Motor neuron (in vitro differentiated cells): ENCODE results near the gene THEM5. TPM values are rescaled to one million over a fixed set of nuclear protein-coding genes. Genes with fewer than 3 reads are reported as not detected.
"Not testable (repeated sequence)": the region's sequence is repeated elsewhere in the genome, so short reads cannot be mapped to it uniquely, and the experiment has no call there.

Source experiments
- ATAC-seq, 8 experiments: fragments of 200-7000 bp; cut with Tn5 transposase; replicated peaks in 6 of 8; 2 replicates each; pipeline ENCODE4 v1.8.0; 2021; ENCODE audit warnings: mild to moderate bottlenecking in 8 of 8, moderate library complexity in 8 of 8
- H3K27ac ChIP-seq, 2 donors: fragments of 250-450 bp; sonication (Bioruptor Pico); 2 replicates each; pipeline ENCODE4 v1.9.0; 2021; ENCODE audit warnings: antibody characterized with exemption in 2 of 2, mild to moderate bottlenecking in 2 of 2, moderate library complexity in 1 of 2
- H3K4me1 ChIP-seq, 2 donors: fragments of 250-450 bp; sonication (Bioruptor Pico); replicated peaks in 1 of 2; 2 replicates each; pipeline ENCODE4 v1.6.1; 2021; ENCODE audit warnings: antibody characterized with exemption in 2 of 2, mild to moderate bottlenecking in 2 of 2, moderate library complexity in 1 of 2
- H3K4me3 ChIP-seq, 5 donors: fragments of 250-450 bp; sonication (Bioruptor Pico); 2 replicates each; pipeline ENCODE4 v1.9.0; 2021; ENCODE audit warnings: antibody characterized with exemption in 5 of 5, mild to moderate bottlenecking in 5 of 5, moderate library complexity in 4 of 5
- WGBS, 10 experiments: fragments of 450-650 bp; shearing (Covaris generic); methylation state at CpG; one replicate each; pipeline ENCODE4 v1.0.0; 2022; 5-methylcytosine and 5-hydroxymethylcytosine counted together
- in situ Hi-C, 9 experiments: fragments of 400-800 bp; cut with MboI; loops; one replicate each; pipeline ENCODE4 v1.15.0; 2021; ENCODE audit warnings: low sequenced_read_pairs in 9 of 9, low pct_unique_long_range_greater_than_20kb in 2 of 9; ENCODE audit not compliant: unreplicated experiment in 9 of 9
- total RNA-seq, 8 experiments: library from RNA; unstranded; fragments of 300-600 nt; gene quantifications; 2 replicates each; pipeline versions ENCODE4 v1.2.3 to v1.2.4, GENCODE V29; 2022

Gene THEM5
- total RNA-seq, 8 experiments from 2014 or later = 1.8 TPM; not detected in 7

DNA sequence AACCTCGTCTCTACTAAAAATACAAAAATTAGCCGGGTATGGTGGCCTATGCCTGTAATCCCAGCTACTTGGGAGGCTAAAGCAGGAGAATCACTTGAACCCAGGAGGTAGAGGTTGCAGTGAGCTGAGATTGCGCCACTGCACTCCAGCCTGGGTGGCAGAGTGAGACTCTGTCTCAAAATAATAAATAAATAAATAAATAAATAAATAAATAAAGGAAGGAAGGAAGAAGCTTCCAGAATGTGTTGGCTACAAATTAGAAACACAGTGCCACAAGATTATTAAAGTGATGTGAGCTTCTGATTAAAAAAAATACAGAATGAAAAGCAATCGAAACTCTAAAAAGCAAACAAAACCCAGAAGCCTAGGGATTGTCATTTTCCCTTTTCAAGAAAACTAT, 30.4 kb upstream of the THEM5 start:
- H3K27ac ChIP-seq, H3K4me1 ChIP-seq, ATAC-seq, in situ Hi-C loops, H3K4me3 ChIP-seq: not testable (repeated sequence)
- WGBS, 10 experiments = 83 to 100% (median 98%) methylated on average over 1 to 4 of the region's 4 CpGs

DNA sequence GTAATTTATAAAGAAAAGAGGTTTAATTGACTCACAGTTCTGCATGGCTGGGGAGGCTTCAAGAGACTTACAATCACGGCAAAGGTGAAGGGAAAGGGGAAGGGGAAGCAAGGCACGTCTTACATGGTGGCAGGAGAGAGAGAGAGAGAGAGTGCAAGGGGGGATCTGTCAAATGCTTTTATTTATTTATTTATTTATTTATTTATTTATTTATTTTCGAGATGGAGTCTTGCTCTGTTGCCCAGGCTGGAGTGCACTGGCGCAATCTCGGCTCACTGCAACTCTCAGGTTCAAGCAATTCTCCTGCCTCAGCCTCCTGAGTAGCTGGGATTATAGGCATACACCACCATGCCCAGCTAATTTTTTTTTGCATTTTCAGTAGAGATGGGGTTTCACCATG, 29.4 kb upstream of the THEM5 start:
- 82 to 100% (median 97%) methylated on average over 1 to 5 of the region's 5 CpGs; no CpG with 5 or more reads in 5 of the 10 experiments for WGBS, 10 experiments

DNA sequence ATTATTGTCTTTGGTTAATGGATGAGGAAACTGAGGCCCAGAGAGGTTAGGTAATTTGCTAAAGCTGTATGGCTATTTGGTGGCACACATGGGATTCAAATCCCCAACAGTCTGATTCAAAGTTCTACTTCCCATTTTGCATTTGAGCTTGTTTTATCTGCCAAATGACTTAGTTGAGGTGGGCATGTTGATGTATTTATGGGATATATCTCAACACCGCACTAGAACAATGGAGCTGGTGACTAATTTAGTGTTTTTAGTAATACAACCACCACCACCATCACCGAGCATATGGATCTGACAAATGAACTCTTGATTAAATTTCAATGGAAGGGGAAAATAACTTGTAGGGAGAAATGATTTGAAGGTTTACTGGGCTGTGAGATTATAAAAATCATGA, 29.0 kb upstream of the THEM5 start:
- no peak overlapping the region for H3K4me3 ChIP-seq
- no peak overlapping the region for H3K27ac ChIP-seq
- WGBS, 10 experiments = 90 to 100% (median 100%) methylated on average over 1 to 2 of the region's 2 CpGs; no CpG with 5 or more reads in 1 of the 10 experiments
- ATAC-seq = no peak
- in situ Hi-C loops = no loop called here
- no peaks in the 10 kb centered on the region for H3K4me1 ChIP-seq

More for the DNA sequence above, 29.4 kb upstream of the THEM5 start:
- H3K4me1 ChIP-seq, H3K27ac ChIP-seq, H3K4me3 ChIP-seq, in situ Hi-C loops, ATAC-seq: not testable (repeated sequence)

DNA sequence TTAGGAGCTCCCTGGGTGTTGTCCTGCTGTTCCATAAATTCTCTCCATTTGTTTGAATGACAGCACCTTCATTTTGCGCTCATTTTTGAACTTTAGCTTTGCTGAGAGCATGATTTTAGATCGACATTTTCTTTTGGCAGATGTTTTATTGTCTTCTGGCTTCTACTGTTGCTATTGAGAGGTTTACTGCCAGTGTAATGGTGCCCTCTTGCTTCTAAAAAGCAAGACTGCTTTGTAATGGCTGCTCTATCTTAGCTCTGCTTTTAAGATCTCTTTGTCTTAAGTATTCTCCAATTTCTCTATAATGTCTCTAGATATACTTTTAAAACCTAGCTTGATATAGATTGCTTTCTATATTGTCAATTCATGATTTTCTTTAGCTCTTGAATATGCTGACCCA, 28.0 kb upstream of the THEM5 start:
- 13 to 50% (median 44%) methylated on average over 2 of the region's 2 CpGs; no CpG with 5 or more reads in 1 of the 10 experiments for WGBS, 10 experiments
- in situ Hi-C loops = no loop called here
- no peak for ATAC-seq
- Histone ChIP-seq H3K4me1 (no peaks in the 10 kb centered on the region), H3K27ac (no peak overlapping the region), H3K4me3 (no peak overlapping the region)

DNA sequence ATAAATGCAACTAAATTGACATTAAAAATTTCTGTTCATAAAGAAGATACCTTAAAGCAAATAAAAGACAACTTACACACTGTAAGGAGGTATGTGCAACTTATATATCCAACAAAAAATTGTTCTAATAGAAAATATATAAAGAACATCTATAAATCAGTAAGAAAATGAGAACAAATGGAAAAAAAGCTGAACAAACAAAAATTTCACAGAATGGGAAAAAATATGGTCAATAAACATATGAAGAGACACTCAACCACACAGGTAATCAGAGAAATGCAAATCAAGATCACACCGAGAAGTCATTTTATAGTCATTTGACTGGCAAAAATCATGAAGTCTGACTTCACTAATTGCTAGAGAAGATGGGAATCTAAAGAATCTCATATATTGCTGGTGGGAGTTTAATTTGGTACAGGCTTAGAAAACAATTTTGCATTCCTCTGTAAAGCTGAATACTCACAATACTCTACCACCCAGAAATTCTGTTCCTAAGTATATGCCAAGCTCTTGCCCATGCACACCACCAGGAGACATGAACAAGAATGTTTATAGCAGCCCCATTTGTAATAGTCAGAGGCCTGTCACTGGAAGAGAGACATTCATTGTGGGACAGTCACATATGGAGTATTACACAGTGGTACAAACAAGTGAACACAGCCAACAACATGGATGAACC, 22.0 kb upstream of the THEM5 start:
- Histone ChIP-seq H3K27ac (no peak overlapping the region), H3K4me3 (no peak overlapping the region), H3K4me1 (no peaks in the 10 kb centered on the region)
- in situ Hi-C loops = no loop called here
- no peak for ATAC-seq
- WGBS, 10 experiments = 86 to 100% (median 96%) methylated on average over 1 of the region's 1 CpG

DNA sequence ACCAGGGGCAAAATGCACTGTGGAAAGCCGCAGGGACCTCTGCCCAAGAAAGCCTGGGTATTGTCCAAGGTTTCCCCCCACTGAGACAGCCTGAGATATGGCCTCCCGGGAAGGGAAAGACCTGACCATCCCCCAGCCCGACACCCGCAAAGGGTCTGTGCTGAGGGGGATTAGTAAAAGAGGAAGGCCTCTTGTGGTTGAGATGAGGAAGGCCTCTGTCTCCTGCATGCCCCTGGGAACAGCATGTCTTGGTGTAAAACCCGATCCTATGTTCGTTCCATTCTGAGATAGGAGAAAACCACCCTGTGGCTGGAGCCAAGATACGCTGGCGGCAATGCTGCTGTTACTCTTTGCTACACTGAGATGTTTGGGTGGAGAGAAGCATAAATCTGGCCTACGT, 19.3 kb upstream of the THEM5 start:
- H3K4me3 ChIP-seq, ATAC-seq, H3K27ac ChIP-seq, in situ Hi-C loops, H3K4me1 ChIP-seq: not testable (repeated sequence)
- WGBS, 10 experiments = 0 to 100% (median 79%) methylated on average over 1 to 7 of the region's 9 CpGs; no CpG with 5 or more reads in 2 of the 10 experiments

DNA sequence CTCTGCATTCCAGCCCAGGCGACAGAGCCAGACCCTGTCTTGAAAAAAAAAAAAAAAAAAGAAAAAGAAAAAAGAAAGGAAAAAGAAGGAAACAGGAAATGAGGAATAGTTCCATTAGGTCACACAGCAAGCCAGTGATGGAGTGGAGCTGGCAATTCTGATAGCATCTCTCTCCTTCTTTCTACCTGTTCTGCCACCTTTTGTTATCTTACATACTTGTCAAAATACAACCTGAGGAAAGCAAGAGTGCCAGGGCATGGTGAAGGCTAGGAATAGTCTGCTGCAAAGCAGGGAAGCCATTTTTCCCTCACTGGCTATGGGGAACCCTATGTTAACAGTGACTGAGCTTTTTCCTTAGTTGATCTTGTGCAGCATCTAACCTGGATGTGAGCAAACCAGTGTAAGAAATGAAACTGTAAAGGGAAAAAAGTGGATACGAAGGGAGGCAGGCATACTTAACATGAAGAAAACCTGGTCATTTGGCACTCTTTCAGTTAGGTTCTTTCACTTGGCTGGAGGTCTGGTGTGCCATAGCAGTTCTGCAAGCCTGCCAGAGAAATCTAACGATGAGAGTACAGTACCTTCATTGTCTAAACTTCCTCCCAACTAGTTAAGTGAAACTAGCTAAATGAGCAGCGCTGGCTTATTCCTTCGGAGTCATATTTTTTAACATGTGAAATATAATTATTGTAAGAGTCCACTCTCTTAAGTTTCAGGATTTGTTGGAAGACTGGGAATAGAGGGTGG, 17.9 kb upstream of the THEM5 start:
- Histone ChIP-seq H3K4me3 (no peak overlapping the region), H3K4me1 (no peaks in the 10 kb centered on the region), H3K27ac (no peak overlapping the region)
- in situ Hi-C loops = no loop called here
- 38 to 96% (median 78%) methylated on average over 2 to 5 of the region's 5 CpGs for WGBS, 10 experiments
- no peak for ATAC-seq

DNA sequence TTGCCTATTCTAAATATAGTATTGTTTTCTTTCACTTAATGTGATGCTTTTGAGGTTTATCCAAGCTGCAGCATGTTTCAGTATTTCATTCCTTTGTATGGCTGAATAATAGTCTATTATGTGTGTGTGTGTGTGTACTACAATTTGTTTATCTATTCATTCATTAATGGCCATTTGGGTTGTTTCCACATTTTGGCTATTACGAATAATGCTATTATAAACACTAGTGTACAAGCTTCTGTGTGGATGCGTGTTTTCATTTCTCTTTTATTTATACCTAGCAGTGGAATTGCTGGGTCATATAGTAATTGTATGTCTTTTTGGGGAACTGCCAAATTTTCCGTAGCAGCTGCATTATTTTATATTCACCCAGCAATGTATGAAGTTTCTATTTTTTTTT, 15.0 kb upstream of the THEM5 start:
- in situ Hi-C loops = no loop called here
- no peak for ATAC-seq
- WGBS, 10 experiments = 43 to 100% (median 77%) methylated on average over 2 to 3 of the region's 3 CpGs; no CpG with 5 or more reads in 1 of the 10 experiments
- Histone ChIP-seq H3K27ac (no peak overlapping the region), H3K4me3 (no peak overlapping the region), H3K4me1 (no peaks in the 10 kb centered on the region)

DNA sequence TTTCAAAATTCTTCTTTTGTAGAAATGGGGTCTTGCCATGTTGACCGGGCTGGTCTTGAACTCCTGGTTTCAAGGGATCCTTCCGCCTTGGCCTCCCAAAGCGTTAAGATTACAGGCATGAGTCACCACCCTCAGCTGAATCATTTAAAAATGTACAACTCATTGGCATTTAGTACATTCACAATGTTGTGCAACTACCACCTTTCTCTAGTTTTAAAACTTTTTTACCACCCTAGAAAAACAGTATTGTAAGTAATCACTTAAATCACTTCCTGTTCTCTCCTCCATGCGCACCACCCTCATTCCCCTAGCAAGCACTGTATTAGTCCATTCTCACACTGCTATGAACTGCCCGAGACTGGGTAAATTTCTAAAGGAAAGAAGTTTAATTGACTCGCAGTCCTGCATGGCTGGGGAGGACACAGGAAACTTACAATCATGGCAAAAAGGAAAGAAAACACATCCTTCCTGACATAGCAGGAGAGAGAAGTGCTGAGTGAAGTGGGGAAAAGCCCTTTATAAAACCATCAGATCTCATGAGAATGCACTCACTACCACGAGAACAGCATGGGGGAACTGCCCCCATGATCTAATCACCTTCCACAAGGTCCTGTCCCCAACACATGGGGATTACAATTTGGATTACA, 14.4 kb upstream of the THEM5 start:
- no peak overlapping the region for H3K4me3 ChIP-seq
- H3K4me1 ChIP-seq = no peaks in the 10 kb centered on the region
- in situ Hi-C loops = no loop called here
- WGBS, 10 experiments = 32 to 95% (median 73%) methylated on average over 3 to 7 of the region's 7 CpGs; no CpG with 5 or more reads in 2 of the 10 experiments
- H3K27ac ChIP-seq = no peak overlapping the region
- ATAC-seq = peak in 2 of 8 experiments; percentile 76 to 82

DNA sequence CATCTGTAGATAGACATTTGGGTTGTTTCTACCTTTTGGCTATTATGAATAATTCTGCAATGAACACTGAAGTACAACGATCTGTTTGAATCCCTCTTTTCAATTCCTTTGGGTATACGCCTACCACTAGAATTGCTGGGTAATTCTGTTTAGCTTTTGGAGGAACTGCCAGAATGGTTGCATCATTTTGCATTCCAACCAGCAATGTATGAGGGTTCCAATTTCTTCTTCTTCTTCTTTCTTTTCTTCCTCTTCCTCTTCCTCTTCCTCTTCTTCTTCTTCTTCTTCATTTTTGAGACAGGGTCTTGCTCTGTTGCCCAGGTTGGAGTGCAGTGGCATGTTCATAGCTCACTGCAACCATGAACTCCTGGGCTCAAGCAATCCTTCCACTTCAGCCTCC, 13.8 kb upstream of the THEM5 start:
- no peak for ATAC-seq
- Histone ChIP-seq H3K4me3 (no peak overlapping the region), H3K4me1 (no peaks in the 10 kb centered on the region), H3K27ac (no peak overlapping the region)
- in situ Hi-C loops = no loop called here
- 29 to 100% (median 57%) methylated on average over 1 to 2 of the region's 2 CpGs; no CpG with 5 or more reads in 4 of the 10 experiments for WGBS, 10 experiments

DNA sequence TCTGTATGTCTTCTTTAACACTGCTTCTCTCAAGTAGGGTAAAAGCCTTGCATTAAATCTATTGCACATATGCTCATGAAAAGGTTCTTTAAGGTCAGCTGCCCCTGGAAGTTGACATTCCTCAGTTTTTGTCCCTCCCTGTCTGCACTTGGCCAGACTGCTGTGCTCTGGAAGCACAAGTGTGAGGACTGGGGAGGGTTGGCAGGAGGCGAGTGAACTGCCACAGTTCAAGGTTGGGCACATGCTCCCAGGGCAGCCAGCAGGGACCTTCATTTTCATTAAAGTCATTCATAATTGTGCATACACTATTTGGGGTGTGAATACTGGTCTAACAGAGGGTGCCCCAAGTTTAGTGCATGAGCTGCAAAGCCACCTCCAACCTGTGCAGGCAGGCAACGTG, 10.9 kb upstream of the THEM5 start:
- Histone ChIP-seq H3K4me1 (no peaks in the 10 kb centered on the region), H3K27ac (no peak overlapping the region), H3K4me3 (no peak overlapping the region)
- WGBS, 10 experiments = 0 to 44% (median 21%) methylated on average over 1 to 2 of the region's 2 CpGs; no CpG with 5 or more reads in 6 of the 10 experiments
- ATAC-seq = no peak
- in situ Hi-C loops = no loop called here

DNA sequence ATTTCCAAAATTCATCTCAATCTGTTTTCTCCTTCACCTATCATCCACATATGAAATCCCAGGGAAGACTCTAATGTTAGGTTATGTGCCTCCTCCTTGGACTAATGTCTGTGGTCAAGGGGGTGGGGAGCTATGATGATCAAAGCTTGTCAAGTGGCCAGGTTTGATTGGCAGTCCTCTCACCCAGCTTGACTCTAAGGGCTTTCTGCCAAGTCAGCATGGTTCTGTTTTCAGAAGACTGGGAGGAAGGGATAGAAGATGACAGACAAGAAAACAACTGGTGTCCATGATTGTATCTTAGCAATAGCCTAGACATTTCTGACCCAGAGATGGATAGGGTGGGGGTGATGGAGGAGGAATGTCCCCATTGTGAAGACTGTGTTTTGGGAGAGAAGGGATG, 9.1 kb upstream of the THEM5 start:
- in situ Hi-C loops = no loop called here
- no peaks in the 10 kb centered on the region for H3K4me1 ChIP-seq
- no peak for ATAC-seq
- no peak overlapping the region for H3K27ac ChIP-seq
- H3K4me3 ChIP-seq = no peak overlapping the region

DNA sequence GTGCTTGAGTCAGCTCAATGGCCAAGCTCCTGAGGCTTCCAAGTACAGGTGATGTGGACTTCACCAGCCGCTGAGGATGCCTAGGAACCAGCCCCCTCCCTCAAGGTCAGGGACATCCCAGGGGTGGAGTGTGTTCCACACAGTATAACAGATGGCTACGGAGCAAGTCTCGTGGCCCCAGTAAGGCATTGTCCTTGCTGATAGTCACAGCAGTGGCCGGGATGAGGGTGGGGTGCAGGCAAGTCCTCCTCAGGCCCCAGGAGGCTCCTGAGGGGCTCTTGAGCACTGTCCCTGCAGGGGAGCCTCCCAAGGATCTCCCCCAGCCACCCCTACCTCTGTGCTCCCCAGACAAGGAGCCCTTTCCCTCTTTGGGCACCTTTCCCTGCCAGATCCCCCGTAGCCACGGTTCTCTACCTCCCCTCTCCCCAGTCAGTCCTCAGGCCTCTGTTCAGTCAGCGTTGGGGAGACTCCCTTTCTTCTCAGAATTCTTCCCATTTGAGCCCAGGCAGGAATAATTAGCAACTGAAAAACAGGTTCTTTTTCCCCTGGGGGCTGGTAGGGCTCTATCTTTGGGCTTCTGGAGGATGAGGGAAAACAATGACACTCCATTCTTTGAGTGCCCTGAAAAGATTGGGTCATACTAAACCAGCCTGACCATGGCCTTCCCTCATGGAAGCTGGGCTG, 7.1 kb upstream of the THEM5 start:
- 20 to 80% (median 48%) methylated on average over 1 to 6 of the region's 7 CpGs; no CpG with 5 or more reads in 3 of the 10 experiments for WGBS, 10 experiments
- H3K27ac ChIP-seq = no peak overlapping the region
- H3K4me1 ChIP-seq = no peaks in the 10 kb centered on the region
- in situ Hi-C loops = no loop called here
- ATAC-seq = no peak
- H3K4me3 ChIP-seq = no peak overlapping the region
